GM19324 (cell line): ENCODE results near the gene CLASP2.
"Not testable (repeated sequence)": the region's sequence is repeated elsewhere in the genome, so short reads cannot be mapped to it uniquely, and the experiment has no call there.

Experiments used
- ATAC-seq: cut with Tn5 transposase; IDR thresholded peaks from one replicate; pipeline ENCODE4 v1.9.1; 2021; ENCODE audit warnings: mild to moderate bottlenecking, moderate library complexity; ENCODE audit not compliant: unreplicated experiment, low FRiP score

The CLASP2 gene

DNA sequence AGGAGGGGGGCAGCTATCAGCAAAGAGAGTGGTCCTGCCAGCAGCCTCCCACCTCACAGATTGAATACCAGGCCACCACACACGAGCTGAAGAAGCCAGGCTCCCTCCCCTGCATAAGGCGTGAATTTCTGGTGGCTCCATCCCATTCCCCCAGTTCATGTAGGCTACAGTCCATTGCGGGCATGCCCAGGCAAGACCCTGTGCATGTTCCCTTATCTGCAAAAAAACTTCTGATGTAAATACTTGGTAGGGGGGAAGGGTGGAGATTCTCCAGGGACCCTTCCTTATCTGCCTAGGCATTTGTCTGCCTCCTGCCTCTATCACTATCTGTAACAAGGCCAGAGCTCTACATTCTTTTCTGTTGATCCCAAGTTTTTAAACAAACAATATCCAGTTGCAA, 250.3 kb downstream of the CLASP2 start:
- ATAC-seq, result no peak

DNA sequence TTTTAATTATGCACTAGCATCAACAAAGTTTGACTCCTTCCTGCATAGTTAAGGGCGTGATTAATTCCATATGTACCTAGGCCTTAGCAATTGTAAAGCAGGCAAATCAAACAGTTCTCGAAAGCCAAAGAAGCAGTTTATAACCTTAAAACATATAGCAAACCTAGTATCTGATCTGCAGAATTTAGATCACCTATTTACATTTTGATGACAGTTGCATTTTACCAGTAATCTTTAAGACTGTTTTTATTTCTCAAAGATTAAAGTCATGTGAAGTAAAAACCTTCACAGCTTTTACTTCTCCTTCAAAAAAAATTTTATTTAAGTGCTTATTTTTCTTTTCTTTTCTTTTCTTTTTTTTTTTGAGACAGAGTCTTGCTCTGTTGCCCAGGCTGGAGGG, 257.0 kb downstream of the CLASP2 start:
- ATAC-seq, result no peak

GRCh38 chr3:33459577-33459976, 258.5 kb downstream of the CLASP2 start:
- not testable (repeated sequence) for ATAC-seq

GRCh38 chr3:33458446-33458845, 259.6 kb downstream of the CLASP2 start:
- no peak for ATAC-seq

DNA sequence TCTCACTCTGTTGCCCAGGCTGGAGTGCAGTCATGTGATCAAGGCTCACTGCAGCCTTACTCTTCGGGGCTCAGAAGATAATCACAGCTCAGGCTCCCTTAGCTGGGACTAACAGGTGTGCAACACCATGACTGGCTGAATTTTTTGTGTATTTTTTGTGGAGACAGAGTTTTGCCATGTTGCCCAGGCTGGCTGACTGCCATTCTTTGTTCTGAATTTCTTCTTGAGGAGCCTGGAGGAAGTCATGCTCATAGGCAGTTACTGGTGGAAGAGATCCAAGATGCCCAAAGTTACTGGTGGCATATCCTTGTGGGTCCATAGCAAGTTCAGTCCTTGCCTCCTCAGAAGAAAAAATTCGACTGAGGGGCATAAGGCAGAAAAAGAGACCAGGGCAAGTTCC, 261.3 kb downstream of the CLASP2 start:
- ATAC-seq, result no peak

DNA sequence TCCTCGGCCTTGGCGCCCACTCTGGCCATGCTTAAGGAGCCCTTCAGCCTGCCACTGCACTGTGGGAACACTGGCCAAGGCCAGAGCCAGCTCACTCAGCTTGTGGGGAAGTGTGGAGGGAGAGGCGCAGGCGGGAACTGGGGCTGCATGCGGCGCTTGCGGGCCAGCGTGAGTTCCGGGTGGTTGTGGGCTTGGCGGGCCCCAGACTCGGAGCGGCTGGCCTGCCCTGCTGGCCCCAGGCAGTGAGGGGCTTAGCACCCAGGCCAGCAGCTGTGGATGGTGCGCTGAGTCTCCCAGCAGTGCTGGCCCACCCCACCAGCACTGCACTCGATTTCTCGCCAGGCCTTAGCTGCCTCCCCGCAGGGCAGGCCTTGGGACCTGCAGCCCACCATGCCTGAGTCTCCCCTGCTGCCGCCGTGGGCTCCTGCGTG, 264.7 kb downstream of the CLASP2 start:
- ATAC-seq, result no peak

GRCh38 chr3:33451994-33452393, 266.1 kb downstream of the CLASP2 start:
- not testable (repeated sequence) for ATAC-seq

- ATAC-seq, result no peak
Measured at GRCh38 chr3:33447958-33448357, 270.1 kb downstream of the CLASP2 start.

- not testable (repeated sequence) for ATAC-seq
Measured at GRCh38 chr3:33447256-33447625, 270.8 kb downstream of the CLASP2 start.
